ENCODE data around the gene UBA6.

UBA6 gene

DNA sequence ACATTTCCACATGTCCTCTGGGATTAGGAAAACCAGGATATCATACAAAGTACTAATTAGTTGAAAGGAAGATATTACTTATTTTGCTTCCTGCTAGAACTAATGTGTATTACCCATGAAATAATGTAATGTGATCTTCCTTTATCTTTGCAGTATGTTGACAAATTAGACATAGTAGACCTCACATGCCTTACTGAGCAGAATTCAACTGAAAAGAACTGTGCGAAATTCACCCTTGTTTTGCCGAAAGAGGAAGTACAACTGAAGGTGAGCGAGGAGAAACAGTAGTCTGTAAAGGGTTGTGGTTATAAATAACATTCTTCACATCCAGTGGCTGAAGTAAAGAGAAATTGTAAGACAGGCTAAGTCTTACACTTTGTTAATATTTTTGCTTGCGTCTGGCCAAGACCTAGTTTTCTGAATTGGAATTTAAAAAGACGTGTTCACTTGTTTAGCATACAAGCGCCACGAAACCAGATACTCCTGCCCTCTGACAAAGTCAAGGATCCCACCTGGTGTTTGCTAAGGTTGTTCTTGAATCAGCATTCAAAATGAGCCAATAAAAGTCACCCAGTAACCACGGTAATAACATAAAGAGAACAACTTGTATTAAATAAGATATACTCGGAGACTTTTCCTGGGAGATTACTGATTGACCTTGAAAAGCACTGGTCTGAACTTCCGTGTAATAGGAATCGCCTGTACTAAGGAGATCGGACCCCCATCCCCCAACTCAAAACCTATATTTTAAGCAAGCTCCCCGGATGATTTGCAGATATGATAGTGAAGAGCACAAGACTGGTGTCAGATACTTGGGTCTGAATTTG lies 125.5 kb downstream of the UBA6 start:
- DNase-seq: peak; percentile 89 to 95

GRCh38 chr4:67573193-67573592 lies 127.8 kb downstream of the UBA6 start:
- DNase-seq: peak; percentile 40 to 55

DNA sequence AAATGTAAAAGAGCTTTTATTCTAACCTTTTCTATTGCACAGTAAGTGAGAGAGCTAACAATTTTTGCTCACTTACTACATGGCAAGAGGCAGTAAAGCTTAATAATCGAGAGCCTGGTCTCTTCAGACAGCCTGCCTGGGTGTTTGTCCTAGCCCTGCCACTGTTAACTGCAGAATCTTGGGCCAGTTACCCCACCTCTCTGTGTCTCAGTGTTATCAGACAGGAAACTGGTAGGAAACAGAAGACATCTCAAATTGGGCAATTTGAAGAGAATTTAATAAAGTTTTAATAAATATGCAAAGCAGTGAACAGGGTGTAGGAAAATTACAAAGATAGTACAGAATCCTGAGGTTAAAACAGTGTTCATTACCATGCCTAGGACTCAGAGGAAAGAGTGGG lies 129.0 kb downstream of the UBA6 start:
- peak; percentile 33 to 37 for DNase-seq

DNA sequence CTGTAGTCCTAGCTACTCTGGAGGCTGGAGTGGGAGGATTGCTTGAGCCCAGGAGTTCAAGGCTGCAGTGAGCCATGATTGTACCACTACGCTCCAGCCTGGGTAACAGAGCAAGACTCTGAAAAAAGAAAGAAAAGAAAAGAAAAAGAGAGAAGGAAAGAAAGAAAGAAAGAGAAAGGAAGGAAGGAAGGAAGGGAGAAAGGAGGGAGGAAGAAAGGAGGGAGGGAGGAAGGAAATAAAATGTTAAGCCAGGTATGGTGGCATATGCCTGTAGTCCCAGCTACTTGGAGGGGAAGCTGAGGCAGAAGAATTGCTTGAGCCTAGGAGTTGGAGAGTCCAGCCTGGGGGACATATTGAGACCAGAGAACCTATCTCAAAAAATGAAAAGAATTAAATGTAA lies 130.4 kb downstream of the UBA6 start:
- no peak for DNase-seq

GRCh38 chr4:67568820-67569219 lies 132.1 kb downstream of the UBA6 start:
- DNase-seq: no peak

DNA sequence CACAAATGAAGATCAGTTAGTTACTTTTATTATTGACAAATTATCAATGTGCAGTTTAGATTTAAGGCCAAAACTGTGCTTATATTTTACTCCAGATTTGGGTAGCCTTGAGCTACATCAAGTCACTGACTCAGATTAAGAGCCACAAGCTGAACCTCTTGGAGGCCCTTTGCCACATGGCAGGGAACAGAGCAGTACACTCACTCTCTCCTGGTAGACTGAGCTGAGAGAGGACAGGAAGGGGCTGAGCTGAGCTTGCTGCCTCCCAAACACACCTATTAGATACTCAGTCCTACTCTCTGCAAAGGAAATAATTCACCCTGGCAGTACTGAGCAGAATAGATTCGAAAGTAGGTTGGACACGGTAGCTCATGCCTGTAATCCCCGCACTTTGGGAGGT lies 134.6 kb downstream of the UBA6 start:
- no peak for DNase-seq

GRCh38 chr4:67565284-67565683 lies 135.7 kb downstream of the UBA6 start:
- DNase-seq: no peak
